Left ventricle myocardium inferior (tissue), 1 donor: Measurements from ENCODE around the gene INAFM2. TPM values are rescaled to one million over a fixed set of nuclear protein-coding genes. Genes with fewer than 3 reads are reported as not detected.

Experiments used
- DNase-seq: peaks from one replicate; pipeline ENCODE4 v3.0.0-alpha.2; 2020
- H3K27ac ChIP-seq: fragments of 200-600 bp; replicated peaks from 2 replicates; pipeline ENCODE4 v1.8.0; 2021
- H3K27me3 ChIP-seq: fragments of 200-600 bp; 2 replicates; pipeline ENCODE4 v1.8.0; 2021; ENCODE audit warnings: low read depth
- H3K36me3 ChIP-seq: fragments of 200-600 bp; 2 replicates; pipeline ENCODE4 v1.8.0; 2021
- H3K4me1 ChIP-seq: fragments of 200-600 bp; 2 replicates; pipeline ENCODE4 v1.8.0; 2021
- H3K4me3 ChIP-seq: fragments of 200-600 bp; 2 replicates; pipeline ENCODE4 v1.8.0; 2021; ENCODE audit warnings: mild to moderate bottlenecking, moderate library complexity
- H3K9me3 ChIP-seq: fragments of 200-600 bp; replicated peaks from 2 replicates; pipeline ENCODE4 v1.8.0; 2021
- CTCF ChIP-seq: fragments of 200-600 bp; IDR thresholded peaks from 2 replicates; pipeline ENCODE4 v1.8.0; 2021; ENCODE audit warnings: antibody characterized with exemption, mild to moderate bottlenecking, borderline replicate concordance
- intact Hi-C: fragments of 100-400 bp; cut with micrococcal nuclease; formaldehyde crosslinking; loops from one replicate; pipeline ENCODE4 v1.11.0; 2022
- total RNA-seq: library from RNA; stranded (reverse); fragmentation: NEBNext Ultra II Directional; extraction: Animal tissue kit (Norgen Biotek cat#: 25700); gene quantifications from one replicate; pipeline ENCODE4 v1.2.1, GENCODE V29; 2021
- donor health status: DM: no; HTN: yes; CAD: no; lungs with severe emphysema.

INAFM2 gene
- total RNA-seq, 1 donor from 2014 or later, result 52.7 TPM

GRCh38 chr15:40289140-40289775 lies 34.2 kb upstream of the INAFM2 start:
- H3K9me3 ChIP-seq, result no peaks in the 10 kb centered on the region
- intact Hi-C loops, result loop anchor here (10.0 kb wide), 1 partner anchor 136 kb away; no protein-coding TSS in a partner anchor
- H3K36me3 ChIP-seq, result no peaks in the 10 kb centered on the region
- DNase-seq, result no peak
- TF ChIP-seq CTCF, result peak; percentile 42
- H3K27me3 ChIP-seq, result peaks cover 24% of the 10 kb centered on the region
- peaks cover 62% of the 10 kb centered on the region for H3K4me1 ChIP-seq
- H3K4me3 ChIP-seq, result no peak overlapping the region
- no peak overlapping the region for H3K27ac ChIP-seq

DNA sequence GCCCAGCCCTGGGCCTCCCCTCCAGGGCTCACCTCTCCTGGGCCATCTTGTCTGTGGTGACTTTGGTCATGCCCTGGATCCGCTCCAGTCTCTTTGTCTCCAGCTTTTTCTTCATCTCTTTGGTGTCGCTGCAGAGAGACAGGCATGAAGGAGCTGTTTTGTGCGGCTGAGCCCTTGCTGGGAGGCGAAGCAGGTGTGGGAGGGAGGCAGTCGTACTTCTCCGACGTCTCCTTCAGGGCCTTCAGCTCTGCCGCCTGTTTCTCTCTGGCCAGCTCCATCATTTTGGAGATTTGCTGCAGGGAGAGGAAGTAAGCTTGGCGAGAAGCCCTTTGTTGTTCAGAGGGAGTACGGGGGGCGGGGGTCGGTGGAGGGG lies 33.0 kb upstream of the INAFM2 start:
- intact Hi-C loops, result no loop called here
- Histone ChIP-seq H3K4me3 (peak overlapping the region; percentile 58), H3K27me3 (peaks cover 16% of the 10 kb centered on the region), H3K27ac (no peak overlapping the region), H3K9me3 (no peaks in the 10 kb centered on the region), H3K4me1 (peaks cover 64% of the 10 kb centered on the region), H3K36me3 (no peaks in the 10 kb centered on the region)
- no peak for TF ChIP-seq CTCF
- no peak for DNase-seq

DNA sequence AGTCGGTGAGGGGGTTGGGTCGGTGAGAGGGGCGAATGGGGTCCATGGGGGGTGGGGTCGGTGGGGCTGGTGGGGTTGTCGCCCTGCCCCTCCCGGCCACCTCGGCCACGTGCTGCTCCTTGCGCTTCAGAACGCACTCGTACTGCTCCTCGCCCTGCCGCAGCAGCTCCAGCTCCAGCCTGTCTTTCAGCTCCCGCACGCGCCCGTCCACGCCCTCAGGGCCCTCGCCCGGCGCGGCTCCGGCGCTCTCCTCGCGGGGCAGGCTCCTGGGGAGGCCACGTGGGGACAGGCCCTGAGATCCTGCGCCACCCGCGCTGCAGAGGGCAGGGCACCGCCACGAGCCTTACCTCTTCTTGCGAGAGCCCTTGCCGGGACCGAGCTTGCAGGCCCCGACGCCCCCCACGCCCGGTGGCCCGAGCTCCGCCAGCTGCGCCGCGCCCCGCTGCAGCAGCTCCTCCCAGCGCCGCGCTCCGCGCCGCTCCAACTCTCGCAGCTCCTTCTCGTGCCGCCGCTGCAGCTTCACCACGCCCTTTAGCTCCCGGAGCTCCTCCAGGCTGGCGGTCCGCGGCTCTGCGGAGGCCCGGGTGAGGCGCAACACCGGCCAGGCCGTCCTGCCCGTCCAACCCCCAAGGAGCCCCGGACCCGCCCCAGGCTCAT lies 32.4 kb upstream of the INAFM2 start:
- peaks cover 61% of the 10 kb centered on the region for H3K4me1 ChIP-seq
- H3K4me3 ChIP-seq, result peak overlapping the region; percentile 58
- no peaks in the 10 kb centered on the region for H3K9me3 ChIP-seq
- DNase-seq, result no peak
- no peak overlapping the region for H3K27ac ChIP-seq
- no peak for TF ChIP-seq CTCF
- peaks cover 16% of the 10 kb centered on the region for H3K27me3 ChIP-seq
- H3K36me3 ChIP-seq, result no peaks in the 10 kb centered on the region
- intact Hi-C loops, result no loop called here

GRCh38 chr15:40292246-40292645 lies 31.2 kb upstream of the INAFM2 start:
- Histone ChIP-seq H3K27me3 (peaks cover 16% of the 10 kb centered on the region), H3K4me1 (peaks cover 63% of the 10 kb centered on the region), H3K36me3 (no peaks in the 10 kb centered on the region), H3K9me3 (no peaks in the 10 kb centered on the region), H3K27ac (no peak overlapping the region), H3K4me3 (no peak overlapping the region)
- no peak for TF ChIP-seq CTCF
- intact Hi-C loops, result no loop called here
- DNase-seq, result peak; percentile 7

DNA sequence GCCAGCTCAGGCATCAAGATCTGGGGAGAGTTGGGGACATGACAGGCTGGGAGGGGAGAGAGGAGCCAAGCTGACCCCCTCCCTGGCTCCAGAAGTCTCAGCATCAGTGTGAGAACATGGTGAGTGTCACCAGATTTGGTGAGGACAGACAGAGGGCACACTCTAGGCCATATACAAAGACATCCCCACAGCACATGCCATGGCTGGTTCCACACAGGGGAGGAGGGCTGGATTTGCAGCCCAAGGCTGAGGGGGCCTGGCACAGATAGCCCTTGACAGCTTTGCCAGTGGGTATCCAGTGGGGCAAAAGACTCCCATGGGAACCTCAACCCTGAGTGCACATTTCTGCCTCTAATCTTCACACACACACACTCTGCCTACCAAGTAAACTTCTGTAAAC lies 30.5 kb upstream of the INAFM2 start:
- Histone ChIP-seq H3K36me3 (no peaks in the 10 kb centered on the region), H3K4me3 (no peak overlapping the region), H3K9me3 (no peaks in the 10 kb centered on the region), H3K4me1 (peaks cover 63% of the 10 kb centered on the region), H3K27ac (no peak overlapping the region), H3K27me3 (peaks cover 16% of the 10 kb centered on the region)
- no peak for TF ChIP-seq CTCF
- intact Hi-C loops, result no loop called here
- peak; percentile 6 for DNase-seq
